Heart left ventricle (tissue), 13 donors: ENCODE data around the gene CPNE7.

Experiments
- POLR2A ChIP-seq, 2 donors: fragments of 450-650 bp; IDR thresholded peaks; one replicate each; pipeline ENCODE4 v1.6.1; 2017; ENCODE audit warnings: antibody characterized with exemption in 2 of 2, mild to moderate bottlenecking in 2 of 2, moderate library complexity in 2 of 2
- TF ChIP-seq, protein P1 (sequence below), 12 donors: fragments of 200-600 bp; sonication (generic) in 4 of 12; IDR thresholded peaks; one replicate each; pipeline versions ENCODE4 v1.5.0 to v1.8.0; 2018 to 2022; ENCODE audit warnings: antibody characterized with exemption in 12 of 12, mild to moderate bottlenecking in 5 of 12
- donor health status: ischemic (EF 13 %, LVEDD 7.1; RV severe dilation, severe dysfunction).
- donor health status: DM: no; HTN: yes; CAD: no.
- donor health status: DM: no; HTN: no; CAD: no.
- donor health status: ischemic (EF 25% LVEDD 6.9; RV normal size, moderate dysfunction).
- donor health status: ischemic (EF 25% LVEDD 5.7; RV mildly dilated, moderate dysfunction).
- donor health status: ischemic (EF 35%, LVEDD 5.7; RV mildly dilated, moderate dysfunction).
- donor health status: nonischemic (EF 11% LVEDD 7.7; RV severe dilation, severe dysfunction).
- donor health status: DM: yes; HTN: yes; CAD: no.
- donor health status: PGD.
- donor health status: ischemic (EF 29% LVEDD 5.4; RV normal size, mild dysfunction).
- donor health status: nonischemic (EF 23%, LVEDD 6.1; RV moderate dilation, normal function).

- TF ChIP-seq POLR2A (IDR thresholded peaks at IDR 0.05) = no peak
- TF ChIP-seq, protein P1, sequence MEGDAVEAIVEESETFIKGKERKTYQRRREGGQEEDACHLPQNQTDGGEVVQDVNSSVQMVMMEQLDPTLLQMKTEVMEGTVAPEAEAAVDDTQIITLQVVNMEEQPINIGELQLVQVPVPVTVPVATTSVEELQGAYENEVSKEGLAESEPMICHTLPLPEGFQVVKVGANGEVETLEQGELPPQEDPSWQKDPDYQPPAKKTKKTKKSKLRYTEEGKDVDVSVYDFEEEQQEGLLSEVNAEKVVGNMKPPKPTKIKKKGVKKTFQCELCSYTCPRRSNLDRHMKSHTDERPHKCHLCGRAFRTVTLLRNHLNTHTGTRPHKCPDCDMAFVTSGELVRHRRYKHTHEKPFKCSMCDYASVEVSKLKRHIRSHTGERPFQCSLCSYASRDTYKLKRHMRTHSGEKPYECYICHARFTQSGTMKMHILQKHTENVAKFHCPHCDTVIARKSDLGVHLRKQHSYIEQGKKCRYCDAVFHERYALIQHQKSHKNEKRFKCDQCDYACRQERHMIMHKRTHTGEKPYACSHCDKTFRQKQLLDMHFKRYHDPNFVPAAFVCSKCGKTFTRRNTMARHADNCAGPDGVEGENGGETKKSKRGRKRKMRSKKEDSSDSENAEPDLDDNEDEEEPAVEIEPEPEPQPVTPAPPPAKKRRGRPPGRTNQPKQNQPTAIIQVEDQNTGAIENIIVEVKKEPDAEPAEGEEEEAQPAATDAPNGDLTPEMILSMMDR (IDR thresholded peaks at IDR 0.05) = no peak
Observed at GRCh38 chr16:89615176-89615575, 39.6 kb downstream of the CPNE7 start.
